Activated CD4-positive, alpha-beta T cell treated with anti-CD3 and anti-CD28 coated beads, Interleukin-2, amount 10 ng/mL, durations not matched to agents 7 days and 5 days (primary cell): ENCODE data around the gene KRTAP1-5. TPM values are rescaled to one million over a fixed set of nuclear protein-coding genes. Genes with fewer than 3 reads are reported as not detected.
"Not testable (repeated sequence)": the region's sequence is repeated elsewhere in the genome, so short reads cannot be mapped to it uniquely, and the experiment has no call there.

ENCODE experiments used
- CTCF ChIA-PET: fragments of 350-600 bp; sonication (Branson Sonifier 250); formaldehyde crosslinking; loops from one replicate; lab custom pipeline; 2021; ENCODE audit warnings: antibody characterized with exemption; lab: Charles Lee
- POLR2A ChIA-PET: fragments of 350-600 bp; sonication (Branson Sonifier 250); formaldehyde crosslinking; loops from one replicate; lab custom pipeline; 2021; ENCODE audit warnings: antibody characterized with exemption; lab: Charles Lee
- DNase-seq: peaks from one replicate; pipeline ENCODE4 v3.0.0-alpha.2; 2020
- H3K27ac Mint-ChIP-seq: one replicate; pipeline ENCODE4 v1.8.0; 2021; ENCODE audit warnings: mild to moderate bottlenecking, moderate library complexity, mixed read lengths
- H3K27me3 Mint-ChIP-seq: one replicate; pipeline ENCODE4 v1.8.0; 2021; ENCODE audit warnings: mixed read lengths
- H3K36me3 Mint-ChIP-seq: one replicate; pipeline ENCODE4 v1.8.0; 2021; ENCODE audit warnings: low read depth, mixed read lengths
- H3K4me1 Mint-ChIP-seq: one replicate; pipeline ENCODE4 v1.8.0; 2021; ENCODE audit warnings: mixed read lengths
- H3K4me3 Mint-ChIP-seq: one replicate; pipeline ENCODE4 v1.8.0; 2021; ENCODE audit warnings: mild to moderate bottlenecking, moderate library complexity, mixed read lengths
- H3K9me3 Mint-ChIP-seq: one replicate; pipeline ENCODE4 v1.8.0; 2021; ENCODE audit warnings: mixed read lengths
- total RNA-seq, 2 experiments: library from RNA; stranded (reverse); gene quantifications; one replicate each; pipeline ENCODE4 v1.2.3, GENCODE V29; 2021

KRTAP1-5 gene
- total RNA-seq, 2 experiments from 2014 or later, result not detected

DNA sequence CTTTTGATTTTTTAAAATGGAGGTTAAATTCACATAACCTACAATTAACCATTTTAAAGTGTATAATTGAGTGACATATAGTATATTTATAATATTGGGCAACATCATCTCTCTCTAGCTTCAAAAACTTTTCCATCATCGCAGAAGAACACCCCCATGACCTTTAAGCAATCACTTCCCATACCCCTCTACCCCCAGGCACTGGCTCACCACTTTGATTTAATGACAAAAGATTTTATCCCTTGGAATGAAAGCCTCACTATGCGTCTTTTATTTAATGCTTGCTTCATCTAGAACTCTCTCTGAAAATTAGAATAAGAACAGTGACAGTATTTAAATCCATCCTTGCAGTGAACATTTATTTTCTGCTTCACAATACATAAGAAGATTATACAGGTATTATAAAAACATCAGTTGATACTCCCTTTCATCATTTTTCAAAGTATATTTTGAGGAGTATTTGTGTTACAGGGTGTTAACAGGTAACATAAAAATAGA lies 10.9 kb upstream of the KRTAP1-5 start:
- POLR2A ChIA-PET, result no interaction called here
- H3K36me3 Mint-ChIP-seq, result no peaks in the 10 kb centered on the region
- no peaks in the 10 kb centered on the region for H3K4me1 Mint-ChIP-seq
- CTCF ChIA-PET, result no interaction called here
- peaks cover 11% of the 10 kb centered on the region for H3K27me3 Mint-ChIP-seq
- H3K4me3 Mint-ChIP-seq, result no peak overlapping the region
- H3K27ac Mint-ChIP-seq, result no peak overlapping the region
- DNase-seq, result no peak
- no peaks in the 10 kb centered on the region for H3K9me3 Mint-ChIP-seq

GRCh38 chr17:41034346-41034935 lies 7.4 kb upstream of the KRTAP1-5 start, which contains the start of gene KRTAP1-3:
Gene KRTAP1-3 (minus strand): TSS chr17:41034874. CDS start chr17:41034821, 53 bp downstream.
- CTCF ChIA-PET, result not testable (repeated sequence)

GRCh38 chr17:41029633-41030245 lies 2.7 kb upstream of the KRTAP1-5 start, which contains the start of gene KRTAP1-4:
Gene KRTAP1-4 (minus strand): TSS chr17:41030195. CDS start chr17:41030078, 117 bp downstream.
- CTCF ChIA-PET, result interaction anchor here (1.0 to 1.3 kb wide), 2 partner anchors 10 to 13 kb away, joined by 3 read pairs; no protein-coding TSS in a partner anchor
- Mint-ChIP-seq H3K9me3 (no peaks in the 10 kb centered on the region), H3K4me3 (no peak within 1 kb of the TSS), H3K27me3 (peaks cover 19% of the 10 kb centered on the region), H3K36me3 (no peaks in the 10 kb centered on the region), H3K27ac (no peak within 1 kb of the TSS), H3K4me1 (no peaks in the 10 kb centered on the region)
- no peak for DNase-seq
- POLR2A ChIA-PET, result no interaction called here

More at GRCh38 chr17:41034346-41034935, 7.4 kb upstream of the KRTAP1-5 start, which contains the start of gene KRTAP1-3:
- H3K9me3 Mint-ChIP-seq, H3K4me3 Mint-ChIP-seq, H3K4me1 Mint-ChIP-seq, POLR2A ChIA-PET, H3K36me3 Mint-ChIP-seq, H3K27ac Mint-ChIP-seq, DNase-seq: not testable (repeated sequence)
- peaks cover 14% of the 10 kb centered on the region for H3K27me3 Mint-ChIP-seq

GRCh38 chr17:41024697-41025096 lies 2.3 kb downstream of the KRTAP1-5 start:
- H3K36me3 Mint-ChIP-seq, result no peaks in the 10 kb centered on the region
- ChIA-PET POLR2A (no interaction called here), CTCF (no interaction called here)
- DNase-seq, result no peak
- H3K4me1 Mint-ChIP-seq, result no peaks in the 10 kb centered on the region
- H3K4me3 Mint-ChIP-seq, result no peak overlapping the region
- peaks cover 18% of the 10 kb centered on the region for H3K27me3 Mint-ChIP-seq
- H3K9me3 Mint-ChIP-seq, result no peaks in the 10 kb centered on the region
- no peak overlapping the region for H3K27ac Mint-ChIP-seq

- POLR2A ChIA-PET, result no interaction called here
- no peak overlapping the region for H3K4me3 Mint-ChIP-seq
- no peak overlapping the region for H3K27ac Mint-ChIP-seq
- H3K36me3 Mint-ChIP-seq, result no peaks in the 10 kb centered on the region
- CTCF ChIA-PET, result interaction anchor here (0.7 to 1.3 kb wide), 2 partner anchors 9 to 529 kb away, joined by 3 read pairs; no protein-coding TSS in a partner anchor
- peaks cover 11% of the 10 kb centered on the region for H3K27me3 Mint-ChIP-seq
- H3K4me1 Mint-ChIP-seq, result no peaks in the 10 kb centered on the region
- no peak for DNase-seq
- H3K9me3 Mint-ChIP-seq, result no peaks in the 10 kb centered on the region
Observed at GRCh38 chr17:41020336-41020735, 6.7 kb downstream of the KRTAP1-5 start.

DNA sequence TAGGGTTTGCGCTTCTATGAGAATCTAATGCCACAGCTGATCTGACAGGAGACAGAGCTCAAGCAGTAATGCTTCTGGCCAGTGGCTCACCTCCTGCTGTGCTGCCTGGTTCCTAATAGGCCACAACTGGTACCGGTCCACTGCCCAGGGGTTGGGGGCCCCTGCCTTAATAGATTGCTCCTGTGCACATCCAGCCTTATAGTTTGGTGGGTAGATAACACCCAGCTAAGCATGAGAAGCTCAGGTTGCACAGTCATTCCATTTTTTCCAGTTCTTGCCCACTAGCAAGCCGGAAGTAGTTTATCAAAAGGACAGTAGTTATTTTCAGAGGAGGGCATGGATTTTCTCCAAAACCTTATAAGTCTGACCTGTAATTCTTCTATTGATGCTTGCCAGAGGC lies 7.6 kb downstream of the KRTAP1-5 start:
- H3K27me3 Mint-ChIP-seq, result peaks cover 15% of the 10 kb centered on the region
- ChIA-PET POLR2A (no interaction called here), CTCF (interaction anchor here (0.6 to 1.3 kb wide), 3 partner anchors 10 to 530 kb away, joined by 3 read pairs; no protein-coding TSS in a partner anchor)
- H3K9me3 Mint-ChIP-seq, result no peaks in the 10 kb centered on the region
- DNase-seq, result no peak
- no peaks in the 10 kb centered on the region for H3K36me3 Mint-ChIP-seq
- H3K4me1 Mint-ChIP-seq, result no peaks in the 10 kb centered on the region
- H3K27ac Mint-ChIP-seq, result no peak overlapping the region
- H3K4me3 Mint-ChIP-seq, result no peak overlapping the region

DNA sequence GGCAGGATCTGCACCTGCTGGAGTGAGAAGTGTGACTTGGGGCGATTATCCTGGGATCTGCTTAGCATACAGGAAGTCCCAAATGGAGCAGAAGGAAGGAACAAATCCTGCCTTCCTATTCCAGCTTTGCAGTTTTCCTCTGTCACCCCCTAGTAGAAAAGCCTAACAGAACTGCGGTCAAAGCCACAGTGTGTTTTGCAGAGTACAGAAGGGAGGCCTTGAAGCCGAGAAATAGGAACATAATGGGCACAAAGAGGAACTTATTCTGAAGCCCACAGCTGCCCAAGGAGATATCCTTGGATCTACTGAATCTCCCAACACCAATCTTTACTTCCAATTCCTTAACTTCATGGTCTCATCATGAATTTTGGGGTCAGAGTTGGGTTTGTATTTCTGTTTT lies 8.5 kb downstream of the KRTAP1-5 start:
- Mint-ChIP-seq H3K4me3 (no peak overlapping the region), H3K9me3 (no peaks in the 10 kb centered on the region), H3K27ac (no peak overlapping the region), H3K4me1 (no peaks in the 10 kb centered on the region), H3K27me3 (peaks cover 12% of the 10 kb centered on the region), H3K36me3 (no peaks in the 10 kb centered on the region)
- ChIA-PET CTCF (interaction anchor here (1.2 kb wide), 1 partner anchor 9 kb away, joined by 5 read pairs; no protein-coding TSS in a partner anchor), POLR2A (no interaction called here)
- DNase-seq, result no peak

DNA sequence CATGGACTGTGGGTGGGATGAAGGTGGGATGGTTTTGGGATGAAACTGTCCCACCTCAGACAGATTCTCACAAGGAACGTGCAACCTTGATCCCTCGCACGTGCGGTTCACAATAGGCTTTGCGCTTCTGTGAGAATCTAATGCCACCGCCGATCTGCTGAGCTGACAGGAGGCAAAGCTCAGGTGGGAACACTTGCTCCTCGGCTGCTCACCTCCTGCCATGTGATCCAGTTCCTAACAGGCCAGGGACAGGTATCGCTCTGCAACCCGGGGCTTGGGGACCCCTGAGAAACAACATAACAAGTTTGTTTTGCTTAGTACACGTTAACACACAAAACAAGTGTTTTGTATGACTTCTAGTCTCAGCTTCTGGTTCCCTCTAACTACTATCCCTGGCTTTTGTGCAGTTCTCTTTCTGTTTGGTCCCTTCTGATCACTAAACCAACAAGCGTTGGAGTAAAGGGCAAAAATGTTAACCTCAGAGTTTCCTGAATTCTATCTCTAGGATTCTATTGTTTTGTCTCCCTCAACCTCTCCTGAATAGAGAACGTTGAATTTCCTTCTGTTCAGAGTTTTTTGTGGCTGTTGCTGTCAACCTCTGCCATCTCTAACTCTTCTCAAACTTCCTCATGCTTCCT lies 10.3 kb downstream of the KRTAP1-5 start:
- Mint-ChIP-seq H3K9me3 (no peaks in the 10 kb centered on the region), H3K4me3 (no peak overlapping the region), H3K4me1 (no peaks in the 10 kb centered on the region), H3K27me3 (peaks cover 14% of the 10 kb centered on the region), H3K36me3 (no peaks in the 10 kb centered on the region), H3K27ac (no peak overlapping the region)
- ChIA-PET POLR2A (no interaction called here), CTCF (interaction anchor here (1.2 kb wide), 1 partner anchor 13 kb away, joined by 3 read pairs; the partner anchor contains the start of gene KRTAP1-4)
- DNase-seq, result no peak

- Mint-ChIP-seq H3K4me1 (no peaks in the 10 kb centered on the region), H3K36me3 (no peaks in the 10 kb centered on the region), H3K9me3 (no peaks in the 10 kb centered on the region), H3K4me3 (no peak overlapping the region), H3K27me3 (peaks cover 10% of the 10 kb centered on the region), H3K27ac (no peak overlapping the region)
- CTCF ChIA-PET, result no interaction called here
- DNase-seq, result no peak
- POLR2A ChIA-PET, result no interaction called here
Observed at GRCh38 chr17:41015454-41015853, 11.6 kb downstream of the KRTAP1-5 start.

GRCh38 chr17:41013606-41014005 lies 13.4 kb downstream of the KRTAP1-5 start:
- ChIA-PET CTCF (interaction anchor here (1.3 kb wide), 1 partner anchor 52 kb away, joined by 3 read pairs; no protein-coding TSS in a partner anchor), POLR2A (no interaction called here)

GRCh38 chr17:41013181-41013580 lies 13.8 kb downstream of the KRTAP1-5 start:
- ChIA-PET POLR2A (no interaction called here), CTCF (interaction anchor here (1.3 kb wide), 1 partner anchor 52 kb away, joined by 3 read pairs; no protein-coding TSS in a partner anchor)
- Mint-ChIP-seq H3K27me3 (peaks cover 10% of the 10 kb centered on the region), H3K4me1 (no peaks in the 10 kb centered on the region), H3K4me3 (no peak overlapping the region), H3K9me3 (no peaks in the 10 kb centered on the region), H3K27ac (no peak overlapping the region), H3K36me3 (no peaks in the 10 kb centered on the region)
- DNase-seq, result no peak

More at GRCh38 chr17:41013606-41014005, 13.4 kb downstream of the KRTAP1-5 start:
- no peaks in the 10 kb centered on the region for H3K9me3 Mint-ChIP-seq
- H3K4me1 Mint-ChIP-seq, result no peaks in the 10 kb centered on the region
- no peak overlapping the region for H3K27ac Mint-ChIP-seq
- H3K4me3 Mint-ChIP-seq, result no peak overlapping the region
- peaks cover 10% of the 10 kb centered on the region for H3K27me3 Mint-ChIP-seq
- no peaks in the 10 kb centered on the region for H3K36me3 Mint-ChIP-seq
- no peak for DNase-seq

DNA sequence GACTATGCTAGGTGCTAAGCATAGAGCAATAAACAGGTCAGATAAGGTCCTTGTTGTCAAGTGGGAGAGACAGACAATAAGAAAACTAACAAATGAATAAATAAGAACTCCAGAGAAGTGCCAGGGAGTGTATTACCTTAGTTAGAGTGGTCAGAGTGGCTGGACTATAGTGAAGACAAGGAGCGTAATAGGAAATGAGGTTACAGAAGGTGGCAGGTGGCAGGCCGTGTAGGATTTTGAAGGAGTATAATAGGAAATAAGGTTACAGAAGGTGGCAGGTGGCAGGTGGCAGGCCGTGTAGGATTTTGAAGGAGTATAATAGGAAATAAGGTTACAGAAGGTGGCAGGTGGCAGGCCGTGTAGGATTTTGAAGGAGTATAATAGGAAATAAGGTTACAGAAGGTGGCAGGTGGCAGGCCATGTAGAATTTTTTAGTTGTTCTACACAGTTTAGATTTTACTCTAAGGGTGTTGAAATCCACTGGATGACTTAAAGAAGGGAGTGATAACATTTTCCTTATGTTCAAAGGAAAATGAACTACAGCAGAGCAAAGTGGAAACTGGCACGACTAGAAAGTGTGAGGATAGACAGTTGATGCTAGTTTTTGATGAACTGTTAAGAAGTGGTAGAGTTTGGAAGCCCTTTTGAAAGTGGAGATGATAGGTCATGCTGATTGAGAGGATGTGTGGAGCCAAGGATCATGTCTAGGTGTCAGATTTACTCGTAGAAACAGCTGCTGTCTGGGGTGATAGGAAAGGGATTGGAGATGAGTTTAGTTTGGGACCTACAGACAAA lies 14.5 kb downstream of the KRTAP1-5 start:
- POLR2A ChIA-PET, result no interaction called here
- Mint-ChIP-seq H3K9me3 (no peaks in the 10 kb centered on the region), H3K4me3 (no peak overlapping the region), H3K27ac (no peak overlapping the region), H3K27me3 (peaks cover 8% of the 10 kb centered on the region), H3K4me1 (no peaks in the 10 kb centered on the region), H3K36me3 (no peaks in the 10 kb centered on the region)
- DNase-seq, result no peak
- CTCF ChIA-PET, result interaction anchor here (1.3 kb wide), 1 partner anchor 51 kb away, joined by 3 read pairs; no protein-coding TSS in a partner anchor
